Lung (tissue), 12 donors: ENCODE data around the gene MED23. TPM values are rescaled to one million over a fixed set of nuclear protein-coding genes. Genes with fewer than 3 reads are reported as not detected.

Experiments
- ATAC-seq: fragments of 200-7000 bp; cut with Tn5 transposase; one replicate; pipeline ENCODE4 v1.9.1; 2020; ENCODE audit warnings: moderate number of reproducible peaks; ENCODE audit not compliant: insufficient read depth, low FRiP score
- DNase-seq, 3 donors: peaks; one replicate each; pipeline ENCODE4 v3.0.0-alpha.2; 2013 to 2017
- H3K27ac ChIP-seq, 2 donors: one replicate each; pipeline ENCODE4 v1.5.1; 2013; ENCODE audit warnings: mild to moderate bottlenecking in 2 of 2, moderate library complexity in 2 of 2, control low read depth in 1 of 2, inconsistent platforms in 1 of 2, low read depth in 1 of 2, low read length in 1 of 2
- H3K27me3 ChIP-seq, 3 donors: one replicate each; pipeline ENCODE4 v1.5.1; 2013; ENCODE audit warnings: low read length in 2 of 3; ENCODE audit not compliant: control insufficient read depth in 3 of 3, insufficient read depth in 3 of 3
- H3K36me3 ChIP-seq, 4 donors: one replicate each; pipeline ENCODE4 v1.5.1; 2013; ENCODE audit warnings: low read length in 4 of 4, mild to moderate bottlenecking in 1 of 4, moderate library complexity in 1 of 4; ENCODE audit not compliant: control insufficient read depth in 4 of 4, insufficient read depth in 4 of 4
- H3K4me1 ChIP-seq, 5 donors: one replicate each; pipeline ENCODE4 v1.5.1; 2013; ENCODE audit warnings: low read length in 5 of 5, mild to moderate bottlenecking in 2 of 5, moderate library complexity in 1 of 5; ENCODE audit not compliant: control insufficient read depth in 5 of 5, insufficient read depth in 5 of 5
- H3K4me3 ChIP-seq: one replicate; pipeline ENCODE4 v1.5.1; 2013; ENCODE audit warnings: mild to moderate bottlenecking, control low read depth, moderate library complexity
- H3K9ac ChIP-seq, 2 donors: one replicate each; pipeline ENCODE4 v1.5.1; 2013; ENCODE audit warnings: low read length in 2 of 2, control low read depth in 1 of 2; ENCODE audit not compliant: insufficient read depth in 1 of 2
- H3K9me3 ChIP-seq, 4 donors: one replicate each; pipeline ENCODE4 v1.5.1; 2013; ENCODE audit warnings: low read length in 3 of 4, mild to moderate bottlenecking in 1 of 4, moderate library complexity in 1 of 4; ENCODE audit not compliant: control insufficient read depth in 4 of 4, insufficient read depth in 3 of 4
- WGBS, 2 donors: extraction: QIAGEN DNeasy Blood & Tissue Kit; methylation state at CpG; one replicate each; pipeline ENCODE4 v1.1.7; 2013; 5-methylcytosine and 5-hydroxymethylcytosine counted together
- polyA plus RNA-seq, 2 donors: library from polyadenylated mRNA; stranded (reverse); fragments of 200-250 nt; gene quantifications; one replicate each; pipeline ENCODE4 v1.2.1, GENCODE V29; 2013
- total RNA-seq, 2 donors: library from RNA; depleted of rRNA in 1 of 2; stranded (reverse); fragments of >200 nt in 1 of 2; gene quantifications; one replicate each; pipeline ENCODE4 v1.2.1, GENCODE V29; 2014 to 2021
- TF ChIP-seq, protein P1 (sequence below): IDR thresholded peaks from 2 replicates; pipeline ENCODE4 v1.5.1; 2012; ENCODE audit warnings: mild to moderate bottlenecking; ENCODE audit errors: control extremely low read depth, extremely low read depth
- donor health status: control.
- donor health status: control.
- donor health status: Bipolar disorder and iron deficiency.
- donor health status: healthy.
- donor health status: DM: yes; HTN: yes; CAD: no.

Gene MED23
- total and polyA plus RNA-seq, 4 donors, result 8.7 to 69.0 (median 18.5) TPM

DNA sequence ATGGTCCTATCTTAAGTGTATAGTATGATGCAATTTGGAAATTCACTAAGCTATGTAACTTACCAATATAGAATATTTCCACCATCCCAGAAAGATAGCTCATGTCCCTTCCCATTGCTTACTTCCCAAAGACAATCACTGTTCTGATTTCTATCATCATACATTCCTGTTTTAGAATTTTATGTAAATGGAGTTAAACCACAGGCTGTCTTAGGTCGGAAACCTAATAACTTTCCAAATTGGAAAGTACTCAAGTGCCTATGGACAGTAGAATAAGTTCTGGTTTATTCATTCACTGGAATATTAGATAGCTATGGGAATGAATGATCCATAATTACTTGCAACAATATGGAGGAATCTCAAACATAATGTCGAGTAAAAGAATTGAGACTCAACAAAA lies 29.2 kb upstream of the MED23 start:
- Histone ChIP-seq H3K36me3 (no peaks in the 10 kb centered on the region), H3K9me3 (no peaks in the 10 kb centered on the region), H3K4me1 (peaks cover 0 to 1% (median 0%) of the 10 kb centered on the region in 5 donors), H3K4me3 (no peak overlapping the region), H3K9ac (no peak overlapping the region), H3K27ac (no peak overlapping the region), H3K27me3 (no peaks in the 10 kb centered on the region)
- WGBS, 2 donors, result 90 to 94% methylated on average over 2 of the region's 2 CpGs
- DNase-seq (no peak), ATAC-seq (no peak)
- TF ChIP-seq, protein P1, sequence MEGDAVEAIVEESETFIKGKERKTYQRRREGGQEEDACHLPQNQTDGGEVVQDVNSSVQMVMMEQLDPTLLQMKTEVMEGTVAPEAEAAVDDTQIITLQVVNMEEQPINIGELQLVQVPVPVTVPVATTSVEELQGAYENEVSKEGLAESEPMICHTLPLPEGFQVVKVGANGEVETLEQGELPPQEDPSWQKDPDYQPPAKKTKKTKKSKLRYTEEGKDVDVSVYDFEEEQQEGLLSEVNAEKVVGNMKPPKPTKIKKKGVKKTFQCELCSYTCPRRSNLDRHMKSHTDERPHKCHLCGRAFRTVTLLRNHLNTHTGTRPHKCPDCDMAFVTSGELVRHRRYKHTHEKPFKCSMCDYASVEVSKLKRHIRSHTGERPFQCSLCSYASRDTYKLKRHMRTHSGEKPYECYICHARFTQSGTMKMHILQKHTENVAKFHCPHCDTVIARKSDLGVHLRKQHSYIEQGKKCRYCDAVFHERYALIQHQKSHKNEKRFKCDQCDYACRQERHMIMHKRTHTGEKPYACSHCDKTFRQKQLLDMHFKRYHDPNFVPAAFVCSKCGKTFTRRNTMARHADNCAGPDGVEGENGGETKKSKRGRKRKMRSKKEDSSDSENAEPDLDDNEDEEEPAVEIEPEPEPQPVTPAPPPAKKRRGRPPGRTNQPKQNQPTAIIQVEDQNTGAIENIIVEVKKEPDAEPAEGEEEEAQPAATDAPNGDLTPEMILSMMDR, result no peak

DNA sequence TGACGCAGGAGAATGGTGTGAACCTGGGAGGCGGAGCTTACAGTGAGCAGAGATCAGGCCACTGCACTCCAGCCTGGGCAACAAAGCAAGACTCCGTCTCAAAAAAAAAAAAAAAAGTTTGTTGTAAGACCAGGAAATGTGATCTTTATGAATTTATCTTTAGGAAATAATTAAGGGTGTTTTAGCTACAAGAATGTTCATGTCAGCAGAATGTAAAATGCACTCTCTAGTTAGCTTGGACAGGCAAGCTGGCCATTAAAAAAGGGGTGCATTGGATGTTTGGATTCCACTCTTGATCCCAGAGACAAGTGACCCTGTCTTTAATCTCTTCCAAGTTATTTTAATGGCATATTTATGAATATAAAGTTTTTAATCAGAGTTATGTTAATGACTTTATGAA lies 28.6 kb upstream of the MED23 start:
- Histone ChIP-seq H3K4me3 (no peak overlapping the region), H3K36me3 (no peaks in the 10 kb centered on the region), H3K9me3 (no peaks in the 10 kb centered on the region), H3K9ac (no peak overlapping the region), H3K27me3 (no peaks in the 10 kb centered on the region), H3K27ac (no peak overlapping the region), H3K4me1 (peaks cover 0 to 1% (median 0%) of the 10 kb centered on the region in 5 donors)
- TF ChIP-seq, protein P1, result no peak
- ATAC-seq (no peak), DNase-seq (no peak)
- WGBS, 2 donors, result 91 to 92% methylated on average over 3 of the region's 3 CpGs

- WGBS, 2 donors, result 96% methylated on average over 2 of the region's 2 CpGs
- no peak for ATAC-seq
- no peak overlapping the region for H3K4me3 ChIP-seq
- DNase-seq, result no peak
- H3K36me3 ChIP-seq, result no peaks in the 10 kb centered on the region
- H3K27ac ChIP-seq, result no peak overlapping the region
- no peak overlapping the region for H3K9ac ChIP-seq
- TF ChIP-seq, protein P1, result no peak
- no peaks in the 10 kb centered on the region for H3K27me3 ChIP-seq
- H3K9me3 ChIP-seq, result no peaks in the 10 kb centered on the region
- peaks cover 0 to 1% (median 0%) of the 10 kb centered on the region in 5 donors for H3K4me1 ChIP-seq
These were observed 27.9 kb upstream of the MED23 start for GRCh38 chr6:131655951-131656350.

- Histone ChIP-seq H3K4me1 (peaks cover 0 to 1% (median 0%) of the 10 kb centered on the region in 5 donors), H3K9ac (no peak overlapping the region), H3K36me3 (no peaks in the 10 kb centered on the region), H3K9me3 (no peaks in the 10 kb centered on the region), H3K4me3 (no peak overlapping the region), H3K27me3 (no peaks in the 10 kb centered on the region), H3K27ac (no peak overlapping the region)
- WGBS, 2 donors, result 96 to 99% methylated on average over 3 of the region's 3 CpGs
- TF ChIP-seq, protein P1, result no peak
- ATAC-seq (no peak), DNase-seq (no peak)
These were observed 27.3 kb upstream of the MED23 start for GRCh38 chr6:131655387-131655786.
